Dermis blood vessel endothelial cell (primary cell): ENCODE measurements around the gene MARCHF10. TPM values are rescaled to one million over a fixed set of nuclear protein-coding genes. Genes with fewer than 3 reads are reported as not detected.
A peak's percentile ranks its signal among the peaks of the same experiment; 100 is the strongest.

Experiments
- DNase-seq: peaks from one replicate; pipeline ENCODE4 v3.0.0; 2010
- total RNA-seq: library from RNA; depleted of rRNA; stranded (reverse); fragments of >200 nt; gene quantifications from 2 replicates; pipeline ENCODE4 v1.2.3, GENCODE V29; 2014

Gene MARCHF10
- total RNA-seq, 1 donor from 2014 or later: not detected

- no peak for DNase-seq
Observed at GRCh38 chr17:62749926-62750325, 58.2 kb downstream of the MARCHF10 start.

- no peak for DNase-seq
Observed at GRCh38 chr17:62746941-62747340, 61.2 kb downstream of the MARCHF10 start.

GRCh38 chr17:62745806-62746205 is 62.3 kb downstream of the MARCHF10 start:
- DNase-seq: no peak

GRCh38 chr17:62744259-62744658 is 63.9 kb downstream of the MARCHF10 start:
- no peak for DNase-seq

GRCh38 chr17:62741290-62741689 is 66.8 kb downstream of the MARCHF10 start:
- no peak for DNase-seq

GRCh38 chr17:62739645-62740388 is 68.3 kb downstream of the MARCHF10 start:
- DNase-seq: no peak

GRCh38 chr17:62738281-62738680 is 69.8 kb downstream of the MARCHF10 start:
- no peak for DNase-seq

GRCh38 chr17:62737513-62737912 is 70.6 kb downstream of the MARCHF10 start:
- no peak for DNase-seq

- DNase-seq: no peak
Observed at GRCh38 chr17:62735044-62735651, 73.0 kb downstream of the MARCHF10 start.

GRCh38 chr17:62732125-62732524 is 76.0 kb downstream of the MARCHF10 start:
- DNase-seq: no peak

- peak; percentile 36 for DNase-seq
Observed at GRCh38 chr17:62727916-62728672, 80.0 kb downstream of the MARCHF10 start.

GRCh38 chr17:62725791-62726249 is 82.3 kb downstream of the MARCHF10 start:
- DNase-seq: peak; percentile 14

GRCh38 chr17:62724398-62725146 is 83.5 kb downstream of the MARCHF10 start:
- DNase-seq: no peak

- DNase-seq: no peak
Observed at GRCh38 chr17:62723842-62724241, 84.3 kb downstream of the MARCHF10 start.

- DNase-seq: no peak
Observed at GRCh38 chr17:62722625-62723024, 85.5 kb downstream of the MARCHF10 start.

GRCh38 chr17:62720126-62720850 is 87.8 kb downstream of the MARCHF10 start:
- peak; percentile 50 for DNase-seq

- no peak for DNase-seq
Observed at GRCh38 chr17:62719586-62719985, 88.5 kb downstream of the MARCHF10 start.

GRCh38 chr17:62718429-62718828 is 89.7 kb downstream of the MARCHF10 start:
- no peak for DNase-seq

GRCh38 chr17:62717889-62718288 is 90.2 kb downstream of the MARCHF10 start:
- DNase-seq: no peak

- no peak for DNase-seq
Observed at GRCh38 chr17:62717589-62717855, 90.6 kb downstream of the MARCHF10 start.

- DNase-seq: no peak
Observed at GRCh38 chr17:62716834-62717588, 91.1 kb downstream of the MARCHF10 start.
